ENCODE data around the gene HGS. TPM values are rescaled to one million over a fixed set of nuclear protein-coding genes. Genes with fewer than 3 reads are reported as not detected.

HGS gene
- polyA plus RNA-seq, 1 donor = 96.5 TPM

DNA sequence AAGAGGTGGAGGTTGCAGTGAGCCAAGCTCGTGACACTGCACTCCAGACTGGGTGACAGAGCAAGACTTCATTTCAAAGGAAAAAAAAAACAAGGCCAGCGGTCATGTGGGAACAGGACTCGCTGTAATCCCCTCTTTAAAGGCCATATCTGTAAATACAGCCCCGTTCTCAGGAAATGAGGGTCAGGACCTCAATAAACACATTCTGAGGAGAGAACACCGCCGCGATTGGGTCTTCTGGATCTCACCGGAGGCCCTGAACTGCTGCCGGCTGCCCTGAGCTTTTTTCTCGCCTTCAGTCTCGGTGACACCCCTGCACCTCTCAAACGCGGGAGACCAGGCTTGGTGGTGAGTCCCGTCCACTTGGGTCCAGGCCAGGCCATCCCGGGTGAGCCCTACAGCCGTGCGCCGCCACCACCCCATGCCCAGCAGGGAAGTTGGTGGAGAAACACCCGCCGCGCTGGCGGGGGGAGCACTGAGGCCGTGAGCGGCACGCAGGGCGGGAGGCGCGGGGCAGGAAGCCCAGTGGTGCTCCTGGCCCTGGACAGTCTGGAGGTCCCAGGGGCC is 56.7 kb downstream of the HGS start:
- DNase-seq = no peak

DNA sequence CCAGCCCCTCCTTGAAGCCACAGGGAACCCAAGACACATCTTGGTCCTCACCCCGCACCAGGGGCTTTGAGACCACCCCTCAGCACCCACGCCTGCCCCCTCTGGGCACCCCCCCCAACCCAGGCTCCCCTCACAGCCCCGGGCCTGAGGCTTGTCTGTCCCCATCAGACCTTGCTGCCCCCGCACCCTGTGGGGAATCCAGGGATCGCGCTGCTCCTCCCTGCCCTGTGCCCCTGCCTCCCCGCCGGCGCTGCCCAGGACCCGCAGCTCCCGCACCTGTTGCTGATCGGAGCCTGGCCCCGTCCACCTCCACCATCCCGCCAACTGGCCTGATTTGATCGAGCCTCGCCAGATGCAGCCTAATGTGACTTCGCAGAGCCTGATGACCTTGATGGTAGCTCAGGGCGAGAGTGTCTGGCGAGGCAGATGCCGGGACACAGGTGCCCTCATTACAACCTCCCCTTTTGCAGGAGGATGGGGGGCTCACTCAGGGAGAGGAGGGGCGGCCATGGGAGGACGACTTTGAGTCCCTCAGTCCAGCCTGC is 57.3 kb downstream of the HGS start:
- DNase-seq = no peak

DNA sequence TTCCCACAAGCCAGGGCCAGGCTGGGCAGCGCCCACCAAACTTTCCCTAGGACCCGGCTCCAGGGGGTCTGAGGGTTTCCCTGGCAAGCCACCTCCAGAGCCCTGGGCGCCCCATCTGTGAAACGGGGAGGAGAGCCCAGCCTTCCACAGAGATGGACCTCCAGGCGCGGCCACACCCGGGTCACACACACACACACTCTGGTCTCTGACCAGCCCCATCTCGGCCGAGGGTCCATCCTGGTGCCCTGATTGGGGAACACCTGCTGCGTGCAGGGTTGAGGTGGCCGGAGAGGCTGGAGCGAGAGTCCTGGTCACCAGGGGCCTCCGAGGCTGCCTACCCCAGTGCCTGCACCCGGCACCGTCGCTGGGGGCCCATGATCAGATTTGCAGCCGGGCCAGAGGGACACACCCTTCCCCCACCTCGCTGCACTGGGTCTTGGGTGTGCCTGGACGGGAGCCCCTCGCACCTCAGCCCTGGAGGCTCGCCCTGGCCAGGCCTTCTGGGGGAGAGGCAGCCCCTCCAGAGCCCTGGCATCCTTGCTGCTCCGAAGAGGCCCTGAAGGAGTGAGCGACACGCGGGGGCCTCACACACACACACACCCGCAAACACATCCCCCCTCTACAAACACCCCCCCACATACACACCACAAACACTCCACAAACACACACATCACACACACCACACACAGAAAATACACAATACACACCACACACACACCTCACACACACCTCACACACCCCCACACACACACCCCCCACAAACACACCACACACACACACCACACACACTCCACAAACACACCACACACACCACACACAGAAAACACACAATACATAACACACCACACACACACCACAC is 58.0 kb downstream of the HGS start:
- no peak for DNase-seq

Other genes starting within 250 kb of the HGS start
- gene ACTG1, start 171.2 kb upstream of the HGS start, polyA plus RNA-seq (ENCODE audit: insufficient read length) = 3,008 TPM
- 1.7 TPM for gene FSCN2, start 155.6 kb upstream of the HGS start, polyA plus RNA-seq (ENCODE audit: insufficient read length)
- gene FAAP100, start 131.7 kb upstream of the HGS start, polyA plus RNA-seq (ENCODE audit: insufficient read length) = 27.2 TPM
- 71.8 TPM for gene NPLOC4, start 46.9 kb upstream of the HGS start, polyA plus RNA-seq (ENCODE audit: insufficient read length)
- 4.0 TPM for gene TSPAN10, start 46.8 kb upstream of the HGS start, polyA plus RNA-seq (ENCODE audit: insufficient read length)
- gene PDE6G, start 27.5 kb upstream of the HGS start, polyA plus RNA-seq (ENCODE audit: insufficient read length) = 11.0 TPM
- 12.7 TPM for gene OXLD1, start 17.4 kb upstream of the HGS start, polyA plus RNA-seq (ENCODE audit: insufficient read length)
- 15.2 TPM for gene CCDC137, start 17.3 kb upstream of the HGS start, polyA plus RNA-seq (ENCODE audit: insufficient read length)
- gene ARL16, start 214 bp upstream of the HGS start, polyA plus RNA-seq (ENCODE audit: insufficient read length) = 50.2 TPM
- gene MRPL12, start 19.4 kb downstream of the HGS start, polyA plus RNA-seq (ENCODE audit: insufficient read length) = 34.1 TPM
- 13.0 TPM for gene SLC25A10, start 28.3 kb downstream of the HGS start, polyA plus RNA-seq (ENCODE audit: insufficient read length)
- 9.2 TPM for gene GCGR, start 120.1 kb downstream of the HGS start, polyA plus RNA-seq (ENCODE audit: insufficient read length)
- 65.0 TPM for gene MCRIP1, start 149.3 kb downstream of the HGS start, polyA plus RNA-seq (ENCODE audit: insufficient read length)
- 0.22 TPM for gene PPP1R27, start 151.0 kb downstream of the HGS start, polyA plus RNA-seq (ENCODE audit: insufficient read length)
- gene P4HB, start 176.5 kb downstream of the HGS start, polyA plus RNA-seq (ENCODE audit: insufficient read length) = 425 TPM
- gene ARHGDIA, start 187.3 kb downstream of the HGS start, polyA plus RNA-seq (ENCODE audit: insufficient read length) = 149 TPM
- 70.2 TPM for gene ALYREF, start 207.6 kb downstream of the HGS start, polyA plus RNA-seq (ENCODE audit: insufficient read length)
- 62.1 TPM for gene ANAPC11, start 207.7 kb downstream of the HGS start, polyA plus RNA-seq (ENCODE audit: insufficient read length)
- 0.90 TPM for gene NPB, start 218.2 kb downstream of the HGS start, polyA plus RNA-seq (ENCODE audit: insufficient read length)
- gene PCYT2, start 227.4 kb downstream of the HGS start, polyA plus RNA-seq (ENCODE audit: insufficient read length) = 41.5 TPM
- 15.0 TPM for gene SIRT7, start 234.2 kb downstream of the HGS start, polyA plus RNA-seq (ENCODE audit: insufficient read length)
- 12.1 TPM for gene MAFG, start 243.7 kb downstream of the HGS start, polyA plus RNA-seq (ENCODE audit: insufficient read length)

Data from left kidney (tissue), 2 donors.